K562 (cell line): ENCODE results near the gene WFIKKN2. TPM values are rescaled to one million over a fixed set of nuclear protein-coding genes. Genes with fewer than 3 reads are reported as not detected.

Source experiments
- HNRNPK ChIP-seq: fragments of 200-400 bp; formaldehyde crosslinking; IDR thresholded peaks from one replicate; pipeline ENCODE4 v1.6.1; 2018; ENCODE audit warnings: mild to moderate bottlenecking, low read depth, low read length; ENCODE audit not compliant: poor library complexity, severe bottlenecking
- RCOR1 ChIP-seq, 2 experiments: IDR thresholded peaks; 2 replicates each; pipeline ENCODE4 v1.6.1; 2012; ENCODE audit warnings: low read depth in 2 of 2, low read length in 2 of 2, borderline replicate concordance in 1 of 2, improper control_type of control experiment in 1 of 2
- ZBTB9 ChIP-seq: fragments of 450-650 bp; formaldehyde crosslinking; IDR thresholded peaks from 2 replicates; pipeline ENCODE4 v1.4.0; 2020; ENCODE audit warnings: mild to moderate bottlenecking, moderate library complexity
- polyA plus RNA-seq, 8 experiments: library from polyadenylated mRNA; depleted of rRNA in 4 of 8; stranded (reverse) in 5 of 8; unstranded in 3 of 8; fragments of >200 nt; fragmentation: Nextera tagmentation in 2 of 8; fragmentation: Illumina TruSeq in 1 of 8; extraction: Ambion mirVana in 2 of 8; extraction: Trizol in 1 of 8; gene quantifications; 2 replicates each; pipeline versions ENCODE4 v1.2.1 to v1.2.3, GENCODE V29; 2011 to 2014; ENCODE audit warnings: inconsistent platforms in 1 of 8, missing spikeins in 1 of 8
- total RNA-seq, 7 experiments: library from RNA; depleted of rRNA in 6 of 7; stranded (reverse); fragments of >200 nt in 6 of 7; fragmentation: Illumina TruSeq in 2 of 7; extraction: Trizol in 2 of 7; gene quantifications; 2 replicates each; pipeline versions ENCODE4 v1.2.1 to v1.2.3, GENCODE V29; 2011 to 2021; ENCODE audit warnings: low replicate concordance in 1 of 7
- TF ChIP-seq, protein P1 (sequence below): fragments of 250-450 bp; sonication (Bioruptor Pico); IDR thresholded peaks from 2 replicates; pipeline ENCODE4 v1.4.0; 2020
- TF ChIP-seq, protein P2 (sequence below): fragments of 200-600 bp; sonication (generic); IDR thresholded peaks from one replicate; pipeline ENCODE4 v1.6.1; 2012; ENCODE audit warnings: mild to moderate bottlenecking, low read depth, low read length, inconsistent platforms
- TF ChIP-seq, protein P3 (sequence below), 2 experiments: fragments of 450-650 bp in 1 of 2; sonication (generic) in 1 of 2; formaldehyde crosslinking in 1 of 2; IDR thresholded peaks in 1 of 2; conservative IDR thresholded peaks in 1 of 2; 2 replicates each; pipeline versions ENCODE4 v1.6.1 to v1.8.1; 2016 to 2023; ENCODE audit warnings: mild to moderate bottlenecking in 2 of 2, moderate library complexity in 2 of 2, inconsistent platforms in 1 of 2, missing genetic modification reagents in 1 of 2
- TF ChIP-seq, protein P4 (sequence below): fragments of 150-350 bp; IDR thresholded peaks from 2 replicates; pipeline ENCODE4 v1.6.1; 2014; ENCODE audit warnings: low read depth, mild to moderate bottlenecking, low read length, borderline replicate concordance

WFIKKN2 gene
- total and polyA plus RNA-seq, 9 of the 15 experiments (the other 6 are each of a cell fraction or from before 2014, with no cell fraction given): 0.07 TPM; not detected in 8

- TF ChIP-seq, protein P1, sequence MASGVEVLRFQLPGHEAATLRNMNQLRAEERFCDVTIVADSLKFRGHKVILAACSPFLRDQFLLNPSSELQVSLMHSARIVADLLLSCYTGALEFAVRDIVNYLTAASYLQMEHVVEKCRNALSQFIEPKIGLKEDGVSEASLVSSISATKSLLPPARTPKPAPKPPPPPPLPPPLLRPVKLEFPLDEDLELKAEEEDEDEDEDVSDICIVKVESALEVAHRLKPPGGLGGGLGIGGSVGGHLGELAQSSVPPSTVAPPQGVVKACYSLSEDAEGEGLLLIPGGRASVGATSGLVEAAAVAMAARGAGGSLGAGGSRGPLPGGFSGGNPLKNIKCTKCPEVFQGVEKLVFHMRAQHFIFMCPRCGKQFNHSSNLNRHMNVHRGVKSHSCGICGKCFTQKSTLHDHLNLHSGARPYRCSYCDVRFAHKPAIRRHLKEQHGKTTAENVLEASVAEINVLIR (CRISPR knock-in tag): no peak
- TF ChIP-seq HNRNPK (no peak), ZBTB9 (no peak), RCOR1 (IDR thresholded peaks at IDR 0.05; ENCODE audit: borderline replicate concordance in 1 of 2, low read depth in 2 of 2, low read length in 2 of 2) (0 out of 4 replicates have a peak, but pooled peaks of 1 of the 2 experiments have one; percentile 10)
- TF ChIP-seq, protein P2, sequence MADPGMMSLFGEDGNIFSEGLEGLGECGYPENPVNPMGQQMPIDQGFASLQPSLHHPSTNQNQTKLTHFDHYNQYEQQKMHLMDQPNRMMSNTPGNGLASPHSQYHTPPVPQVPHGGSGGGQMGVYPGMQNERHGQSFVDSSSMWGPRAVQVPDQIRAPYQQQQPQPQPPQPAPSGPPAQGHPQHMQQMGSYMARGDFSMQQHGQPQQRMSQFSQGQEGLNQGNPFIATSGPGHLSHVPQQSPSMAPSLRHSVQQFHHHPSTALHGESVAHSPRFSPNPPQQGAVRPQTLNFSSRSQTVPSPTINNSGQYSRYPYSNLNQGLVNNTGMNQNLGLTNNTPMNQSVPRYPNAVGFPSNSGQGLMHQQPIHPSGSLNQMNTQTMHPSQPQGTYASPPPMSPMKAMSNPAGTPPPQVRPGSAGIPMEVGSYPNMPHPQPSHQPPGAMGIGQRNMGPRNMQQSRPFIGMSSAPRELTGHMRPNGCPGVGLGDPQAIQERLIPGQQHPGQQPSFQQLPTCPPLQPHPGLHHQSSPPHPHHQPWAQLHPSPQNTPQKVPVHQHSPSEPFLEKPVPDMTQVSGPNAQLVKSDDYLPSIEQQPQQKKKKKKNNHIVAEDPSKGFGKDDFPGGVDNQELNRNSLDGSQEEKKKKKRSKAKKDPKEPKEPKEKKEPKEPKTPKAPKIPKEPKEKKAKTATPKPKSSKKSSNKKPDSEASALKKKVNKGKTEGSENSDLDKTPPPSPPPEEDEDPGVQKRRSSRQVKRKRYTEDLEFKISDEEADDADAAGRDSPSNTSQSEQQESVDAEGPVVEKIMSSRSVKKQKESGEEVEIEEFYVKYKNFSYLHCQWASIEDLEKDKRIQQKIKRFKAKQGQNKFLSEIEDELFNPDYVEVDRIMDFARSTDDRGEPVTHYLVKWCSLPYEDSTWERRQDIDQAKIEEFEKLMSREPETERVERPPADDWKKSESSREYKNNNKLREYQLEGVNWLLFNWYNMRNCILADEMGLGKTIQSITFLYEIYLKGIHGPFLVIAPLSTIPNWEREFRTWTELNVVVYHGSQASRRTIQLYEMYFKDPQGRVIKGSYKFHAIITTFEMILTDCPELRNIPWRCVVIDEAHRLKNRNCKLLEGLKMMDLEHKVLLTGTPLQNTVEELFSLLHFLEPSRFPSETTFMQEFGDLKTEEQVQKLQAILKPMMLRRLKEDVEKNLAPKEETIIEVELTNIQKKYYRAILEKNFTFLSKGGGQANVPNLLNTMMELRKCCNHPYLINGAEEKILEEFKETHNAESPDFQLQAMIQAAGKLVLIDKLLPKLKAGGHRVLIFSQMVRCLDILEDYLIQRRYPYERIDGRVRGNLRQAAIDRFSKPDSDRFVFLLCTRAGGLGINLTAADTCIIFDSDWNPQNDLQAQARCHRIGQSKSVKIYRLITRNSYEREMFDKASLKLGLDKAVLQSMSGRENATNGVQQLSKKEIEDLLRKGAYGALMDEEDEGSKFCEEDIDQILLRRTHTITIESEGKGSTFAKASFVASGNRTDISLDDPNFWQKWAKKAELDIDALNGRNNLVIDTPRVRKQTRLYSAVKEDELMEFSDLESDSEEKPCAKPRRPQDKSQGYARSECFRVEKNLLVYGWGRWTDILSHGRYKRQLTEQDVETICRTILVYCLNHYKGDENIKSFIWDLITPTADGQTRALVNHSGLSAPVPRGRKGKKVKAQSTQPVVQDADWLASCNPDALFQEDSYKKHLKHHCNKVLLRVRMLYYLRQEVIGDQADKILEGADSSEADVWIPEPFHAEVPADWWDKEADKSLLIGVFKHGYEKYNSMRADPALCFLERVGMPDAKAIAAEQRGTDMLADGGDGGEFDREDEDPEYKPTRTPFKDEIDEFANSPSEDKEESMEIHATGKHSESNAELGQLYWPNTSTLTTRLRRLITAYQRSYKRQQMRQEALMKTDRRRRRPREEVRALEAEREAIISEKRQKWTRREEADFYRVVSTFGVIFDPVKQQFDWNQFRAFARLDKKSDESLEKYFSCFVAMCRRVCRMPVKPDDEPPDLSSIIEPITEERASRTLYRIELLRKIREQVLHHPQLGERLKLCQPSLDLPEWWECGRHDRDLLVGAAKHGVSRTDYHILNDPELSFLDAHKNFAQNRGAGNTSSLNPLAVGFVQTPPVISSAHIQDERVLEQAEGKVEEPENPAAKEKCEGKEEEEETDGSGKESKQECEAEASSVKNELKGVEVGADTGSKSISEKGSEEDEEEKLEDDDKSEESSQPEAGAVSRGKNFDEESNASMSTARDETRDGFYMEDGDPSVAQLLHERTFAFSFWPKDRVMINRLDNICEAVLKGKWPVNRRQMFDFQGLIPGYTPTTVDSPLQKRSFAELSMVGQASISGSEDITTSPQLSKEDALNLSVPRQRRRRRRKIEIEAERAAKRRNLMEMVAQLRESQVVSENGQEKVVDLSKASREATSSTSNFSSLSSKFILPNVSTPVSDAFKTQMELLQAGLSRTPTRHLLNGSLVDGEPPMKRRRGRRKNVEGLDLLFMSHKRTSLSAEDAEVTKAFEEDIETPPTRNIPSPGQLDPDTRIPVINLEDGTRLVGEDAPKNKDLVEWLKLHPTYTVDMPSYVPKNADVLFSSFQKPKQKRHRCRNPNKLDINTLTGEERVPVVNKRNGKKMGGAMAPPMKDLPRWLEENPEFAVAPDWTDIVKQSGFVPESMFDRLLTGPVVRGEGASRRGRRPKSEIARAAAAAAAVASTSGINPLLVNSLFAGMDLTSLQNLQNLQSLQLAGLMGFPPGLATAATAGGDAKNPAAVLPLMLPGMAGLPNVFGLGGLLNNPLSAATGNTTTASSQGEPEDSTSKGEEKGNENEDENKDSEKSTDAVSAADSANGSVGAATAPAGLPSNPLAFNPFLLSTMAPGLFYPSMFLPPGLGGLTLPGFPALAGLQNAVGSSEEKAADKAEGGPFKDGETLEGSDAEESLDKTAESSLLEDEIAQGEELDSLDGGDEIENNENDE: no peak
- TF ChIP-seq, protein P3, sequence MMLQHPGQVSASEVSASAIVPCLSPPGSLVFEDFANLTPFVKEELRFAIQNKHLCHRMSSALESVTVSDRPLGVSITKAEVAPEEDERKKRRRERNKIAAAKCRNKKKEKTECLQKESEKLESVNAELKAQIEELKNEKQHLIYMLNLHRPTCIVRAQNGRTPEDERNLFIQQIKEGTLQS (IDR thresholded peaks at IDR 0.05): peak; percentile 43; the same call in 1 of the 2 replicates
- TF ChIP-seq, protein P3 (CRISPR knock-in tag; conservative IDR thresholded peaks at IDR 0.05): no peak
- TF ChIP-seq, protein P4, sequence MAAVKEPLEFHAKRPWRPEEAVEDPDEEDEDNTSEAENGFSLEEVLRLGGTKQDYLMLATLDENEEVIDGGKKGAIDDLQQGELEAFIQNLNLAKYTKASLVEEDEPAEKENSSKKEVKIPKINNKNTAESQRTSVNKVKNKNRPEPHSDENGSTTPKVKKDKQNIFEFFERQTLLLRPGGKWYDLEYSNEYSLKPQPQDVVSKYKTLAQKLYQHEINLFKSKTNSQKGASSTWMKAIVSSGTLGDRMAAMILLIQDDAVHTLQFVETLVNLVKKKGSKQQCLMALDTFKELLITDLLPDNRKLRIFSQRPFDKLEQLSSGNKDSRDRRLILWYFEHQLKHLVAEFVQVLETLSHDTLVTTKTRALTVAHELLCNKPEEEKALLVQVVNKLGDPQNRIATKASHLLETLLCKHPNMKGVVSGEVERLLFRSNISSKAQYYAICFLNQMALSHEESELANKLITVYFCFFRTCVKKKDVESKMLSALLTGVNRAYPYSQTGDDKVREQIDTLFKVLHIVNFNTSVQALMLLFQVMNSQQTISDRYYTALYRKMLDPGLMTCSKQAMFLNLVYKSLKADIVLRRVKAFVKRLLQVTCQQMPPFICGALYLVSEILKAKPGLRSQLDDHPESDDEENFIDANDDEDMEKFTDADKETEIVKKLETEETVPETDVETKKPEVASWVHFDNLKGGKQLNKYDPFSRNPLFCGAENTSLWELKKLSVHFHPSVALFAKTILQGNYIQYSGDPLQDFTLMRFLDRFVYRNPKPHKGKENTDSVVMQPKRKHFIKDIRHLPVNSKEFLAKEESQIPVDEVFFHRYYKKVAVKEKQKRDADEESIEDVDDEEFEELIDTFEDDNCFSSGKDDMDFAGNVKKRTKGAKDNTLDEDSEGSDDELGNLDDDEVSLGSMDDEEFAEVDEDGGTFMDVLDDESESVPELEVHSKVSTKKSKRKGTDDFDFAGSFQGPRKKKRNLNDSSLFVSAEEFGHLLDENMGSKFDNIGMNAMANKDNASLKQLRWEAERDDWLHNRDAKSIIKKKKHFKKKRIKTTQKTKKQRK: no peak
These were observed 11.0 kb upstream of the WFIKKN2 start (continued) for GRCh38 chr17:50824429-50824828.
